SK-N-MC (cell line): ENCODE results near the gene RNF31.

Experiments used
- DNase-seq: peaks from one replicate; pipeline ENCODE4 v3.0.0-alpha.2; 2011; ENCODE audit warnings: low read depth, low spot score
- H3K27ac ChIP-seq: fragments of 200-600 bp; sonication (generic); 2 replicates; pipeline ENCODE4 v1.5.1; 2016; ENCODE audit warnings: mixed run types
- H3K36me3 ChIP-seq: fragments of 200-600 bp; sonication (generic); 2 replicates; pipeline ENCODE4 v1.6.1; 2017; ENCODE audit warnings: antibody characterized with exemption, low read length, mixed read lengths; ENCODE audit not compliant: insufficient read depth
- H3K4me3 ChIP-seq: fragments of 200-600 bp; sonication (generic); 2 replicates; pipeline ENCODE4 v1.5.1; 2016
- H3K9ac ChIP-seq: fragments of 200-600 bp; sonication (generic); 2 replicates; pipeline ENCODE4 v1.8.0; 2017; ENCODE audit warnings: mixed run types, mixed read lengths; ENCODE audit not compliant: insufficient read length
- H3K9me3 ChIP-seq: fragments of 200-600 bp; sonication (generic); 2 replicates; pipeline ENCODE4 v1.6.1; 2017; ENCODE audit warnings: low read depth, mild to moderate bottlenecking, antibody characterized with exemption, low read length, moderate library complexity, mixed read lengths
- EZH2 ChIP-seq: fragments of 200-600 bp; sonication (generic); IDR thresholded peaks from one replicate; pipeline ENCODE4 v1.6.1; 2017; ENCODE audit warnings: antibody characterized with exemption
- FOXP2 ChIP-seq: optimal IDR thresholded peaks from 2 replicates; pipeline ENCODE3; 2011; ENCODE audit warnings: mild to moderate bottlenecking, moderate library complexity; ENCODE audit not compliant: insufficient read depth; ENCODE audit errors: extremely low read length, control extremely low read depth
- POLR2AphosphoS5 ChIP-seq: IDR thresholded peaks from 2 replicates; pipeline ENCODE4 v1.6.1; 2012; ENCODE audit warnings: mild to moderate bottlenecking, low read depth, low read length, borderline replicate concordance

RNF31 gene

DNA sequence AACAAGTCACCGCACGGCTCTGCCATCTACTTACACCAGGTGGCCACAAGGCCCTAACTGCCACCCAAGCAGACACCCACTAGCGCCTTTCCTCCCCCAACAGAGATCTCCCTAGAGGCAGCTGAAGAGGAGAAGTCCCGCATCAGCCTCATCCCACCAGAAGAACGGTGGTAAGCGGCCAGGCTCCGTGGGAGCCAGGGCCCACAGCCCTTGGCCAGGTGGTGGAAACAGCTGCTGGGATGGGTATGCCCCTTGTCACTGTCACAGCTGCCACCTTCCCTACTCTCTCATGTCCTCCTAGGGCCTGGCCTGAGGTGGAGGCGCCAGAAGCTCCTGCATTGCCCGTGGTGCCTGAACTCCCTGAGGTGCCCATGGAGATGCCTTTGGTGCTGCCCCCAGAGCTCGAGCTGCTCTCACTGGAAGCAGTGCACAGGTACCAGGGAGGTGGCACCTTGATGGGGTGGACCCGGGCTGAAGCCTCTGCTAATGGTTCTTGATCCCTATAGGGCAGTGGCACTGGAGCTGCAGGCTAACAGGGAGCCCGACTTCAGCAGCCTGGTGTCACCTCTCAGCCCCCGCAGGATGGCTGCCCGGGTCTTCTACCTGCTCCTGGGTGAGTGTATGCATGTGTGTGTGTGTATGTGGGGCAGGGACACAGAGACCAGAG lies 32.1 kb downstream of the RNF31 start:
- TF ChIP-seq POLR2AphosphoS5 (no peak), FOXP2 (no peak), EZH2 (no peak)
- no peak overlapping the region for H3K4me3 ChIP-seq
- H3K9me3 ChIP-seq, result no peaks in the 10 kb centered on the region
- no peak overlapping the region for H3K9ac ChIP-seq
- no peak for DNase-seq
- peaks cover 47% of the 10 kb centered on the region; the same call in 1 of the 2 replicates for H3K36me3 ChIP-seq
- no peak overlapping the region for H3K27ac ChIP-seq

DNA sequence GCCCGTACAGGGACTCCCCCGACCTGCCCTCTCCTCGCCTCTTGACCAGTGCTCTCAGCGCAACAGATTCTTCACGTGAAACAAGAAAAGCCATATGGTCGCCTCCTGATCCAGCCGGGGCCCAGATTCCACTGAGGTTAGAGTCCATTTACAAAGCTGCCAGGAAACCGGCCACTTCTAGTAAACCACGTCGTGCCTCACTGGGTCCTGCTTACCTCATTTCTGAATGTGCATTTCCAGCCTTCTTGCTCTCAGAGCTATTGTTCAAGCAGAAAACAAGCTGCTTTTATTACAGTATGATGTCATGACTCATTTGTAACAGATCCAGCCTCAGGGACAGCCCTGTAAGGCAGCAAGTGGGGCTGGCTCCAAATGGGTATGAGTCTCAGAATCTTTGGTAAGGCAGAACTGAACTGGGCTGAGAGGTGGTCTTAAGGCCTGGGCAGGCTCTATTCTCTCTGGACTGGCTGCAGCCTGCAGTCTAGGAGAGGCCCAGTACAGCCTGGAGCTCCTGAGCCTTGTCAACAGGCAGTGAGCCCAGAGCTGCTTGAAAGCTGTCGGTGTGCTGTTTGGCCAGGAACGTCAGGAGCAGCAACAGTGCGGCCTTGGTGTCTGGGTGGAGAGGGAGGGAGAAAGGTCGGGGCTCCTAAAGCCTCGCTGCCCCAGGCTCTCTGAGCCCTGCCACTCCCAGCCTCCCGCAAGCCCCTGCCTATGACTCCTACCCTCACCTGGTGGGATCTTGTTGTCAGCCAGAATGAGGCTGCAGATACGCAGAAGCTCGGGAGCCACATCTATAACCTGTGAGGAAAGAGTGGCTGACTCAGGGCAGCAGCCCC lies 32.9 kb downstream of the RNF31 start:
- TF ChIP-seq POLR2AphosphoS5 (no peak), FOXP2 (no peak), EZH2 (no peak)
- H3K36me3 ChIP-seq, result peaks cover 54% of the 10 kb centered on the region; the same call in 1 of the 2 replicates
- no peak for DNase-seq
- no peak overlapping the region for H3K9ac ChIP-seq
- no peak overlapping the region for H3K27ac ChIP-seq
- H3K9me3 ChIP-seq, result no peaks in the 10 kb centered on the region
- H3K4me3 ChIP-seq, result no peak overlapping the region

DNA sequence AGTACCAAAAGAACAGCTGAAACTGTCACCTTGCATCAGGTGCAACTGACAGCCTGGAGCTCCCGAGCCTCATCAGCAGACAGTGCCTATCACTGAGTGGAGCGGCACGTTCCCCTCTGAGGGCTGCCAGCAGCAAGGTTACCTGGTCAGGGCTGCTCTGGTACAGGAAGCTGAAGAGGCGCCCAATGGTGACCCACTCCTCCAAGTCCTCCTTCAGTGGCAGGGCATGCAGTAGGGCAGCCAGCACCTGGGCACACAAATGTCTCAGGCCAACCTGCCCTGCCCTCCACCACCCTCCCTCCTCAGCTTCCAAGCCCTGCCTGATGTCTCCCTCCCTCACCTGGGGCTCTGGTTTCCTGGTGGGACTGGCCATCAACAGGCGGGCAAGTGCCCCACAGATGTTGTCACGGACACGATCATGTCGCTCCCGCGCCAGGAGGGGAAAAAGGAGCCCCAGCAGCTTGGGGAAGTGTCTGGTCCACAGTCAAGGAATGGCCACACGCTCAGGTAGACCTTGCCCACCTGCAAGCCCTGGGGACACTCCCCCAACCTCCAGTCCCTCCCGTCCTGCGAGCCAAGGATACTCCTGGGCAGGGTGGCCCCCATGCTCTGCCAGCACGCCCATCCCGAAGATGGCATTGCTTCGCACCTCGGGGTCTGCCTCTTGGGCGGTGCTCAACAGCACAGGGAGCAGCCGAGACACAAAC lies 34.2 kb downstream of the RNF31 start:
- Histone ChIP-seq H3K9me3 (no peaks in the 10 kb centered on the region), H3K9ac (no peak overlapping the region), H3K4me3 (no peak overlapping the region), H3K36me3 (peaks cover 68% of the 10 kb centered on the region), H3K27ac (no peak overlapping the region)
- no peak for DNase-seq
- TF ChIP-seq POLR2AphosphoS5, result no peak
- no peak for TF ChIP-seq FOXP2
- TF ChIP-seq EZH2, result no peak

DNA sequence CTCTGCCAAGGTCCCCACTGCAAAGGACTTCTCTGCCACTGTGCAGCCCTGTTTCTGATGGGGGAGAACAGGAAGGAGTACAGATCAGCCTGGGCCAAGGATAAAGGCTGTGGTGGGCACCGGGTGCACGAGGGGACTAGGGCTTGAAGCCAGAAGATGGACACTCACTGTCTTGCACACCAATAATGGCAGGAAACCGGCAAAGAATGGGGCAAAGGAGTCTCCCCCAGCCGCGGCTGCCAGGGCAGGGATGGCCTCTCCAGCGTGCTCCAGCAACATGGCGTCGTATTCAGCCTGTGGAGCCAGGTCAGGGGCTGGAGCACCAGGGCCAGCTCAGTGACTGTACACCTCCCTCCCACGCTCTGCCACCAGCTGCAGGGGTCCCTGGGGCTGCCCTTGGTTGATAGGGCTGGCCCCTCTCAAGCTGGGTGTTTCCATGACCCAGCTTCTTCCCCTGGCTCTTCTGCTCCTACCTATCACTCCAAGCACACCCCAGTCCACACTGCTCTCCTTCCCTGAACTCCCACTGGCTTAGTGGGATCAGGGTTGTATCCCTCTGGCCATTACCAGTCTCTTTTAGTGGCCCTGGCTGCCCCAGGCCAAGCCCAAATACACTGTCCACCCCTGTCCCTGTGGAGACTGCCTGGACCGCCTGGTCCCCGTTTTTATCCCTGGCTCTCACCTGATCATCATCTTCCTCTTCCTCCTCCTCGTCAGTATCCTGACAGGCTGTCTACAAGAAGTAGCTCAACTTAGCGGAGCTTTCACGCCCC lies 35.0 kb downstream of the RNF31 start:
- H3K36me3 ChIP-seq, result peaks cover 75% of the 10 kb centered on the region
- no peak overlapping the region for H3K9ac ChIP-seq
- H3K4me3 ChIP-seq, result no peak overlapping the region
- no peaks in the 10 kb centered on the region for H3K9me3 ChIP-seq
- DNase-seq, result no peak
- H3K27ac ChIP-seq, result no peak overlapping the region
- TF ChIP-seq POLR2AphosphoS5 (no peak), FOXP2 (no peak), EZH2 (no peak)

DNA sequence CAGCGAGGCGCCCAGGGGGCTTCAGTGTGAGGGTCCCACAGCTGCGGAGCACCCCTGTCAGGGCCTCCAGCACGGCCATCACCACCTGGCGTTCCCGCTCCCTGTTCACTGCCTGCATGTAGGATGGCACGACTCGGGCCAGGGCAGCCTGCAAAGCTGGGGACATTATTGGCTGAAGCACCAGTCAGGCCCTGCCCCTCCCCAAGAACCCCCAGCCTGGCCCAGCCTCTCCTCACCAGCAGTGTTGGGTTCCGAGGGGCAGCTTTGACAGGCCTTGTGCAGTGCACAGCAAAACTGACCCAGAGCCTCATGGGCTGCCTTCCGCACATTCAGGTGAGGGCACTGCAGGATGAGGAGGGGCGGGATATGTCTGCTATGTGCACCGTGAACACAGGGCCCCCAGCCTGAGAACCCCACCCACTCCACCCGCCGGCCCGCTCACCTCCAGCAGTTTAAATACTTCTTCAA lies 35.8 kb downstream of the RNF31 start:
- Histone ChIP-seq H3K4me3 (no peak overlapping the region), H3K27ac (no peak overlapping the region), H3K9ac (no peak overlapping the region), H3K9me3 (no peaks in the 10 kb centered on the region), H3K36me3 (peaks cover 75% of the 10 kb centered on the region)
- DNase-seq, result no peak
- TF ChIP-seq FOXP2, result no peak
- no peak for TF ChIP-seq EZH2
- no peak for TF ChIP-seq POLR2AphosphoS5

DNA sequence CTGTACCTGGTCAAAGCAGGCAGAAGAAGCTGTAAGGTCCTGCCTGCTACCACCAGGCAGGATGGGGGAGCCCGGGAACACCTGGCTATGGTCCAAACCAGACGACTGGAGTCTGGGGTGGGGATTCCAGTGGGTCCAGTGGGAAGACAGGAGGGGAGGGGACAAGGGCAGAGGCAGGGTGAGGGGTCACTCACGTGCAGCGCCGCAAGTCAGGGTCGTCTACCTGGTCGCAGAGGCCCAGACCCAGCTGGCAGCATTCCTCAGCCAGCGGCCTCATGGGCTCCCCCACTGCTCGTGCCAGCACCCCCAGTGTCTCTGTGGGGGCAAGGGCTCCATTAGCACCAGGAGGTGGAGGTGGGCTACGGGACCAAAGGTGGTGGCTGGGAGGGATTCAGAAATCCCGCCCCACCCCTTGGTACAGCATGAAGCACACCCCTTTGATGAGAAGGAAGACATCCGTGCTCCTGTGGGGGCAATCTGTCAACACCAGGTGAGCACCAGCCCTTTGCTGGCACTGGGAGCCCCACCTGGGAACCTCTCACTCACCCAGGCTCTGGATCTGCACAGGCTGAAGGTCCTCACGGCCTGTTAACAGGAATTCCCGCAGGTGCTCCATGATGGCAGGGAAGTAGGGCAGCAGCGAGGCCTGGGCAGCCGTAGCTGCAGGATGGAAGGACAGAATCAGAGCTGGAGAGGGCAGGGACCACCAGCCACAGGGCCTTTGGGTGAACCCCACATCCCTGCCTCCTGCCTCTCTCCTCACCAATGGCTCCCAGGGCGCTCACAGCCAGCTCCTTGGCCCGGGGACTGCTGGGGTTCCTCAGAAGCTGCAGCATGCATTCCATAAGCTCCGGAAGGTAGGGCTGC lies 37.0 kb downstream of the RNF31 start:
- Histone ChIP-seq H3K9me3 (no peaks in the 10 kb centered on the region), H3K27ac (no peak overlapping the region), H3K4me3 (no peak overlapping the region), H3K9ac (no peak overlapping the region), H3K36me3 (peaks cover 74% of the 10 kb centered on the region)
- DNase-seq, result no peak
- no peak for TF ChIP-seq FOXP2
- TF ChIP-seq POLR2AphosphoS5, result no peak
- TF ChIP-seq EZH2, result no peak

DNA sequence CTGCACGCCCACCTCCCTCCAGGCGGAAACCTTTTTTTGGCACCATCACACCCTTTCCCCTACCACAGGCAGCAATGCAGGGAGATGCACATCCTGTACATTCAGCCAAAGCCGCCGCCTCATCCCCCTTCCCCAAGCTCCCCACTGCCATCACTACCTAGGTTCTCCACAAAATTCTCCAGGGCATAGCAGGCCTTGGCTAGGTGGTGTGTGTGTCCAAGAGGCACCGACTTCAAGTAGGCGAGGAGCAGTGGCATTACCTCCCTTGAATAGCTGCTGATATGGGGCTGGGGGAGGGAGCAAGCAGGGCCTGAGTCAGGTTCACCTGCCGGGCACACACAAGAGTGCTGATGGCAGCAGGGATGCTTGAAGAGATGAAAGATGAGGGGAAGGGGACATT lies 37.7 kb downstream of the RNF31 start:
- Histone ChIP-seq H3K9me3 (no peaks in the 10 kb centered on the region), H3K4me3 (no peak overlapping the region), H3K36me3 (peaks cover 67% of the 10 kb centered on the region), H3K9ac (no peak overlapping the region), H3K27ac (no peak overlapping the region)
- DNase-seq, result no peak
- no peak for TF ChIP-seq EZH2
- TF ChIP-seq FOXP2, result no peak
- TF ChIP-seq POLR2AphosphoS5, result no peak
